Stomach (tissue), 4 donors: ENCODE data around the gene LAMC1.

ENCODE experiments used
- CTCF ChIP-seq, 7 experiments: fragments of 450-650 bp in 4 of 7; fragments of 200-600 bp in 3 of 7; sonication (generic) in 3 of 7; IDR thresholded peaks; one replicate each; pipeline ENCODE4 v1.5.1; 2016 to 2019; ENCODE audit warnings: antibody characterized with exemption in 7 of 7, control low read depth in 2 of 7, mild to moderate bottlenecking in 1 of 7
- POLR2A ChIP-seq, 4 donors: fragments of 450-650 bp; IDR thresholded peaks; one replicate each; pipeline ENCODE4 v1.6.1; 2016; ENCODE audit warnings: antibody characterized with exemption in 4 of 4, control low read depth in 2 of 4, mild to moderate bottlenecking in 1 of 4, moderate library complexity in 1 of 4

- TF ChIP-seq CTCF (IDR thresholded peaks at IDR 0.05), result no peak
- no peak for TF ChIP-seq POLR2A (IDR thresholded peaks at IDR 0.05)
These were observed 103.3 kb downstream of the LAMC1 start for GRCh38 chr1:183126528-183126927.
